Lower leg skin (tissue), 4 donors: ENCODE results near the gene PSMB9. TPM values are rescaled to one million over a fixed set of nuclear protein-coding genes. Genes with fewer than 3 reads are reported as not detected.

ENCODE experiments used
- DNase-seq, 2 donors: peaks; one replicate each; pipeline ENCODE4 v3.0.0-alpha.2; 2019; ENCODE audit warnings: low spot score in 2 of 2
- H3K4me3 ChIP-seq: fragments of 200-600 bp; sonication (generic); 2 replicates; pipeline ENCODE4 v1.5.1; 2017; ENCODE audit warnings: mild to moderate bottlenecking, low read depth; ENCODE audit not compliant: poor library complexity, severe bottlenecking
- POLR2A ChIP-seq, 2 donors: fragments of 450-650 bp; IDR thresholded peaks; one replicate each; pipeline ENCODE4 v1.6.1; 2016 to 2017; ENCODE audit warnings: antibody characterized with exemption in 2 of 2, mild to moderate bottlenecking in 1 of 2, moderate library complexity in 1 of 2
- WGBS, 2 donors: methylation state at CpG; one replicate each; pipeline ENCODE4 v1.1.5; 2018; 5-methylcytosine and 5-hydroxymethylcytosine counted together
- intact Hi-C: fragments of 100-400 bp; cut with DNase I; formaldehyde crosslinking; loops from one replicate; pipeline ENCODE4 v1.15.0; 2023; ENCODE audit warnings: low total_unique reads
- total RNA-seq, 4 donors: library from RNA; depleted of rRNA; stranded (reverse); fragments of >200 nt; gene quantifications; one replicate each; pipeline ENCODE4 v1.1.0, GENCODE V29; 2016
- TF ChIP-seq, protein P1 (sequence below), 3 donors: fragments of 450-650 bp; IDR thresholded peaks; one replicate each; pipeline ENCODE4 v1.5.1; 2016; ENCODE audit warnings: antibody characterized with exemption in 3 of 3, mild to moderate bottlenecking in 3 of 3, moderate library complexity in 2 of 3

Gene PSMB9
- total RNA-seq, 4 donors from 2014 or later, result 25.4 to 29.9 (median 28.1) TPM

DNA sequence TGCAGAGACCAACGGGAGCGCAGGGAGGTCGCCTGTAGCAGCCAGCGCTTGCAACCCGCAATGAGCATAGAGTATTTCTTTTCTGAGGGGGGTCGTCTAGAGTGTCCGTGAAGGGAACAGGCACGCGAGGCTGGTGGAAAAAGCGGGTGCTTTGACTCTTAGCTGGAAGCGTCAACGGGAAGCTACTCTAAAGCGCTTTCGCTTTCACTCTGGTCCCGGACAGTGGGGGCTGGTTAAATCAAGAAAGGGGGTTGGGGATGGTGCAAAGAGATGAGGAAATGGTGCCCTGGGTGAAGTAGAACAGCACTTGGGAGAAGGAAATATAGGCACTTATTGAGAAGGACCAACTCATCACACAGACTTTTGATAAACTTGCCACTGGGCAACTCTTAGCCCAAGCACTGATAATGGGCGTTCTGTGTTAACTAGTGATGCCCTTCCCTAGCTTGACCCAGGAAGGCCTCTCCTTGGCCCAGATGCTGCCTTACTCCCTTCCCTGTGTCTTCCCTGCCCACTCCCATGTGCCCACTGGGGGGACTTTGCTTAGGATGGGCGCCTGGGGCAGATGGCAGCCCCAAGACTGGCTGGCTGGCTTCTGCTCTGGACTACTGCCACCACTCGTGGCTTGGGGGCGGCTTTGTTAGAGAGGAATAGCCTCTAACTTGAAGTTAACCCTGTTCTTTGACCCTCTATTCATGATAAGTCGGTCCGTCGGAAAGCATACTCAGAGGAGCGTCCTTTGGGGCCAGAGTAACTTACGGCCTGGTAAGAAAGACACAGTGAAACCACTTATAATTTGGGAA lies 585 bp downstream of the PSMB9 start:
- WGBS, 2 donors, result 14 to 16% methylated on average over 23 to 24 of the region's 24 CpGs
- H3K4me3 ChIP-seq, result peak overlapping the region; percentile 90
- DNase-seq, result no peak
- TF ChIP-seq, protein P1, sequence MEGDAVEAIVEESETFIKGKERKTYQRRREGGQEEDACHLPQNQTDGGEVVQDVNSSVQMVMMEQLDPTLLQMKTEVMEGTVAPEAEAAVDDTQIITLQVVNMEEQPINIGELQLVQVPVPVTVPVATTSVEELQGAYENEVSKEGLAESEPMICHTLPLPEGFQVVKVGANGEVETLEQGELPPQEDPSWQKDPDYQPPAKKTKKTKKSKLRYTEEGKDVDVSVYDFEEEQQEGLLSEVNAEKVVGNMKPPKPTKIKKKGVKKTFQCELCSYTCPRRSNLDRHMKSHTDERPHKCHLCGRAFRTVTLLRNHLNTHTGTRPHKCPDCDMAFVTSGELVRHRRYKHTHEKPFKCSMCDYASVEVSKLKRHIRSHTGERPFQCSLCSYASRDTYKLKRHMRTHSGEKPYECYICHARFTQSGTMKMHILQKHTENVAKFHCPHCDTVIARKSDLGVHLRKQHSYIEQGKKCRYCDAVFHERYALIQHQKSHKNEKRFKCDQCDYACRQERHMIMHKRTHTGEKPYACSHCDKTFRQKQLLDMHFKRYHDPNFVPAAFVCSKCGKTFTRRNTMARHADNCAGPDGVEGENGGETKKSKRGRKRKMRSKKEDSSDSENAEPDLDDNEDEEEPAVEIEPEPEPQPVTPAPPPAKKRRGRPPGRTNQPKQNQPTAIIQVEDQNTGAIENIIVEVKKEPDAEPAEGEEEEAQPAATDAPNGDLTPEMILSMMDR (IDR thresholded peaks at IDR 0.05), result no peak
- TF ChIP-seq POLR2A (IDR thresholded peaks at IDR 0.05), result no peak
- intact Hi-C loops, result loop anchor here (2.0 kb wide), 1 partner anchor 16 kb away; the partner anchor contains the start of gene TAP2

- TF ChIP-seq, protein P1 (IDR thresholded peaks at IDR 0.05), result no peak
- TF ChIP-seq POLR2A (IDR thresholded peaks at IDR 0.05), result no peak
- no peak overlapping the region for H3K4me3 ChIP-seq
- DNase-seq, result no peak
- intact Hi-C loops, result loop anchor here (2.0 kb wide), 1 partner anchor 17 kb away; the partner anchor contains the start of gene TAP2
- WGBS, 2 donors, result 59 to 65% methylated on average over 8 of the region's 8 CpGs
Measured at GRCh38 chr6:32855467-32856174, 1.6 kb downstream of the PSMB9 start.

- intact Hi-C loops, result no loop called here
- TF ChIP-seq POLR2A (IDR thresholded peaks at IDR 0.05), result no peak
- TF ChIP-seq, protein P1 (IDR thresholded peaks at IDR 0.05), result no peak
- H3K4me3 ChIP-seq, result no peak overlapping the region
- 93 to 96% methylated on average over 14 of the region's 14 CpGs for WGBS, 2 donors
- no peak for DNase-seq
Measured at GRCh38 chr6:32857156-32857891, 3.3 kb downstream of the PSMB9 start.

DNA sequence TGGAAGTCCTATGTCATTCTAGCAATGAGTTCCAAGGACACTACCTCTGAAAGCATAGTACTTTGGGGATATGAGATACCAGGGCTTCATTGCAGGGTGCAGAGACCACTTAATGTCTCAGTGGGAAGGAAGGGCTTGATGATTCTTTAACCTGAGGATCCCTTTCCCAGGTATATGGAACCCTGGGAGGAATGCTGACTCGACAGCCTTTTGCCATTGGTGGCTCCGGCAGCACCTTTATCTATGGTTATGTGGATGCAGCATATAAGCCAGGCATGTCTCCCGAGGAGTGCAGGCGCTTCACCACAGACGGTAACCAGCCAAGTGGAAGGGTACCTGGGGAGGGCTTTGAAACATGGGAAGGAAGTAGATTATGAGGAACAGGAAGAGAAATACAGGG lies 4.2 kb downstream of the PSMB9 start:
- no peak for DNase-seq
- intact Hi-C loops, result no loop called here
- 91 to 92% methylated on average over 5 of the region's 5 CpGs for WGBS, 2 donors
- H3K4me3 ChIP-seq, result no peak overlapping the region
- no peak for TF ChIP-seq POLR2A (IDR thresholded peaks at IDR 0.05)
- TF ChIP-seq, protein P1 (IDR thresholded peaks at IDR 0.05), result no peak

- WGBS, 2 donors, result 69 to 76% methylated on average over 1 of the region's 1 CpG
- intact Hi-C loops, result no loop called here
Measured at GRCh38 chr6:32860674-32861073, 6.7 kb downstream of the PSMB9 start.

More at GRCh38 chr6:32860674-32861073, 6.7 kb downstream of the PSMB9 start:
- no peak overlapping the region for H3K4me3 ChIP-seq
- no peak for DNase-seq
- no peak for TF ChIP-seq POLR2A (IDR thresholded peaks at IDR 0.05)
- TF ChIP-seq, protein P1 (IDR thresholded peaks at IDR 0.05), result no peak
